Measurements from ENCODE around the gene LAMC2. TPM values are rescaled to one million over a fixed set of nuclear protein-coding genes. Genes with fewer than 3 reads are reported as not detected.

Gene LAMC2
- total RNA-seq, 2 experiments from 2014 or later: not detected

DNA sequence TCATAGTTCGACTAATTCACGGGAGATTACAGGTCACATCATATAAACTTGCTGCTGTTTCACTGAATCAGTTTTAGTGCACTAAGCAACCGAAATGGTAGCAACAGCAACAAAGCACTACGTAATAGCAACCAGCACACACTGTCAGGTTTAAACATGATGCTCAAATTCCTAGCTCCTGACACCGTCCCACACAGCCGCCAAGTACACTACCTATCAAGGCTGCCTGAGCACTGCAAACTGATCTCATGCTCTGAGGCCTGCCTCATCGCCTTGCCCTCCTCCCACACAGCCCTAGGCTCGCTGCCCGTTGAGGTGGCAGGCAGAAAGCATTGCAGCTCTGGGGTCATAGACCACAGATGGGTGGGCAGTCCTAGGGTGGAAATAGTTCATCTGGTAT lies 12.4 kb downstream of the LAMC2 start:
- CTCF ChIA-PET: no interaction called here

DNA sequence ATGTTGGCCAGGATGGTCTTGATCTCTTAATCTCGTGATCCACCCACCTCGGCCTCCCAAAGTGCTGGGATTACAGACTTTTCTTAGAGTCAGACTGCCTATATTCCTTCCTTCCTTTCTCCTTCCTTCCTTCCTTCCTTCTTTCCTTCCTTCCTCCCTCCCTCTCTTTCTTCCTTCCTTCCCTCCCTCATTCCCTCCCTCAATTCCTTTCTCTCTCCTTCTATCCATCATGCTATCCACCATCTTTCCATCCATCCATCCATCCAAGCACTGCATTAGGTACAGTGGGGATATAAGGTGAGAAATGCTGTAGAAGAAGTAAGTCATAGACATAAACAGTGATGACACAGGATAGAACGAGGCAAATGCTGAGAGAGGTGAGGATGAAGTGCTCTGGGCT lies 13.2 kb downstream of the LAMC2 start:
- Mint-ChIP-seq H3K27me3 (ENCODE audit: low read depth) (peaks cover 23% of the 10 kb centered on the region), H3K27ac (no peak overlapping the region), H3K36me3 (ENCODE audit: low read depth) (no peaks in the 10 kb centered on the region), H3K4me3 (no peak overlapping the region), H3K4me1 (ENCODE audit: low read depth) (peaks cover 15% of the 10 kb centered on the region), H3K9me3 (ENCODE audit: insufficient read depth) (no peaks in the 10 kb centered on the region)
- ChIA-PET POLR2A (no interaction called here), CTCF (no interaction called here)
- ATAC-seq: no peak
- no peak for DNase-seq

More for the DNA sequence above, 12.4 kb downstream of the LAMC2 start:
- ATAC-seq (no peak), DNase-seq (no peak)
- Mint-ChIP-seq H3K27ac (no peak overlapping the region), H3K4me1 (ENCODE audit: low read depth) (peaks cover 20% of the 10 kb centered on the region), H3K36me3 (ENCODE audit: low read depth) (no peaks in the 10 kb centered on the region), H3K9me3 (ENCODE audit: insufficient read depth) (no peaks in the 10 kb centered on the region), H3K4me3 (no peak overlapping the region), H3K27me3 (ENCODE audit: low read depth) (peaks cover 23% of the 10 kb centered on the region)
- POLR2A ChIA-PET: no interaction called here

- H3K4me3 Mint-ChIP-seq: no peak overlapping the region
- no peaks in the 10 kb centered on the region for H3K36me3 Mint-ChIP-seq (ENCODE audit: low read depth)
- peaks cover 5% of the 10 kb centered on the region for H3K4me1 Mint-ChIP-seq (ENCODE audit: low read depth)
- no peak for ATAC-seq
- ChIA-PET POLR2A (no interaction called here), CTCF (no interaction called here)
- H3K9me3 Mint-ChIP-seq (ENCODE audit: insufficient read depth): no peaks in the 10 kb centered on the region
- no peak overlapping the region for H3K27ac Mint-ChIP-seq
- H3K27me3 Mint-ChIP-seq (ENCODE audit: low read depth): peaks cover 27% of the 10 kb centered on the region
- DNase-seq: no peak
Measured at GRCh38 chr1:183200451-183200850, 14.4 kb downstream of the LAMC2 start.

GRCh38 chr1:183203094-183203493 lies 17.0 kb downstream of the LAMC2 start:
- H3K4me1 Mint-ChIP-seq (ENCODE audit: low read depth): peaks cover 3% of the 10 kb centered on the region
- H3K36me3 Mint-ChIP-seq (ENCODE audit: low read depth): no peaks in the 10 kb centered on the region
- H3K27me3 Mint-ChIP-seq (ENCODE audit: low read depth): peaks cover 18% of the 10 kb centered on the region
- ATAC-seq (no peak), DNase-seq (no peak)
- no peak overlapping the region for H3K27ac Mint-ChIP-seq
- H3K4me3 Mint-ChIP-seq: no peak overlapping the region
- POLR2A ChIA-PET: interaction anchor here (0.7 kb wide), 1 partner anchor 176 kb away, joined by 3 read pairs; no protein-coding TSS in a partner anchor
- no peaks in the 10 kb centered on the region for H3K9me3 Mint-ChIP-seq (ENCODE audit: insufficient read depth)
- CTCF ChIA-PET: no interaction called here

GRCh38 chr1:183205196-183205781 lies 19.2 kb downstream of the LAMC2 start:
- ChIA-PET POLR2A (no interaction called here), CTCF (interaction anchor here (1.0 to 1.2 kb wide), 3 partner anchors 10 to 22 kb away, joined by 3 to 4 read pairs (median 4); no protein-coding TSS in a partner anchor)
- Mint-ChIP-seq H3K4me1 (ENCODE audit: low read depth) (peaks cover 10% of the 10 kb centered on the region), H3K27me3 (ENCODE audit: low read depth) (peaks cover 12% of the 10 kb centered on the region), H3K36me3 (ENCODE audit: low read depth) (no peaks in the 10 kb centered on the region), H3K27ac (no peak overlapping the region), H3K9me3 (ENCODE audit: insufficient read depth) (no peaks in the 10 kb centered on the region), H3K4me3 (no peak overlapping the region)
- DNase-seq: no peak
- no peak for ATAC-seq

DNA sequence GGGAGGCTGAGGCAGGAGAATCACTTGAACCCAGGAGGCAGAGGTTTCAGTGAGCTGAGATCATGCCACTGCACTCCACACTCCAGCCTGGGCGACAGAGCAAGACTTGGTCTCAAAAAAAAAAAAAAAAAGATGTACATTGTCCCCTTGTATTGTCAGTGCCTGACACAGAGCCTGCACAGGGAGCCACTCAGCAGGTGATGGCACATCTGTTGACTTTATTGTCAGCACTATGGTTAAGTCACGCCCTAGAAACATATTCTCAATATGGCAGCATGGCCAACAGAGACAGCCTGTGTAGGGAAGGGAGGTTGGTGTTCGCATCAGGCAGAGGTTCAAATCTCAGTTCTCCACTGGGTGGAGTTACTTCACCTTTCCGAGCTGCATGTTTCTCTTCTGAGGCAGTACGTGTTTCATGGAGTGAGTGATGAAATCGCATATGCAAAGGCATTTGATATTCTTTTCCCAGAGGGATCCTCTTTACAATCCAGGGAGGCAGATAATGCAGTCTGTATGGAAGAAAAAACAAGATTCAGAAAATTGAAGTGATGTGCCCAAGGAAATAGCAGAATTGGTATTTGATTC lies 20.6 kb downstream of the LAMC2 start:
- POLR2A ChIA-PET: no interaction called here

GRCh38 chr1:183209533-183210158 lies 23.6 kb downstream of the LAMC2 start:
- no peak overlapping the region for H3K4me3 Mint-ChIP-seq
- CTCF ChIA-PET: interaction anchor here (0.9 kb wide), 1 partner anchor 18 kb away, joined by 3 read pairs; no protein-coding TSS in a partner anchor

More for the DNA sequence above, 20.6 kb downstream of the LAMC2 start:
- Mint-ChIP-seq H3K4me3 (no peak overlapping the region), H3K27me3 (ENCODE audit: low read depth) (peaks cover 6% of the 10 kb centered on the region), H3K9me3 (ENCODE audit: insufficient read depth) (no peaks in the 10 kb centered on the region), H3K36me3 (ENCODE audit: low read depth) (no peaks in the 10 kb centered on the region), H3K27ac (no peak overlapping the region), H3K4me1 (ENCODE audit: low read depth) (peaks cover 10% of the 10 kb centered on the region)
- ATAC-seq: no peak
- DNase-seq: no peak
- CTCF ChIA-PET: interaction anchor here (1.0 to 1.2 kb wide), 2 partner anchors 11 to 21 kb away, joined by 3 to 4 read pairs; no protein-coding TSS in a partner anchor

DNA sequence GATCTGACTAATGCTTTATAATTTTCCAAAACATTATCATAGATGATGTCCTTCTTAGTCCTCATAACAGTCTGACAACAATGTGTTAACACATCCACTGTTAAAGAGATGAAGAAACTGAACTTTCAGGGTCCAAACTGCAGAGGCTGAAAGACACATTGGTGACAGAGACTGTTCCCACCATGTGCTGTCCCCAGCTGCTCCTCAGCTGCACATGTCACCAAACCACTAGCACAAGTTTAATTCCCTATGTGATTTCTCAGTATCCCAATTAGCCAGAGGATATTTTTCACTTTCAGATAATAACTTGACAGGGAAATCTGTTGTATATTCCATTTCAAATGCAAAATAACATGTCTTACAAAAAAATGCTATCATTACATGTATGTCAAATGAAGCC lies 24.6 kb downstream of the LAMC2 start:
- Mint-ChIP-seq H3K4me1 (ENCODE audit: low read depth) (peaks cover 8% of the 10 kb centered on the region), H3K4me3 (no peak overlapping the region), H3K9me3 (ENCODE audit: insufficient read depth) (no peaks in the 10 kb centered on the region), H3K27me3 (ENCODE audit: low read depth) (peaks cover 12% of the 10 kb centered on the region), H3K36me3 (ENCODE audit: low read depth) (no peaks in the 10 kb centered on the region), H3K27ac (no peak overlapping the region)
- no peak for DNase-seq
- ChIA-PET CTCF (no interaction called here), POLR2A (interaction anchor here (1.2 kb wide), 1 partner anchor 8 kb away, joined by 3 read pairs; no protein-coding TSS in a partner anchor)
- ATAC-seq: no peak

More at GRCh38 chr1:183209533-183210158, 23.6 kb downstream of the LAMC2 start:
- Mint-ChIP-seq H3K36me3 (ENCODE audit: low read depth) (no peaks in the 10 kb centered on the region), H3K4me1 (ENCODE audit: low read depth) (peaks cover 8% of the 10 kb centered on the region), H3K27me3 (ENCODE audit: low read depth) (peaks cover 16% of the 10 kb centered on the region), H3K9me3 (ENCODE audit: insufficient read depth) (no peaks in the 10 kb centered on the region), H3K27ac (no peak overlapping the region)
- POLR2A ChIA-PET: no interaction called here
- no peak for DNase-seq
- peak; percentile 36 for ATAC-seq

GRCh38 chr1:183212870-183213269 lies 26.8 kb downstream of the LAMC2 start:
- peaks cover 8% of the 10 kb centered on the region for H3K4me1 Mint-ChIP-seq (ENCODE audit: low read depth)
- H3K27ac Mint-ChIP-seq: no peak overlapping the region
- no peak overlapping the region for H3K4me3 Mint-ChIP-seq
- ChIA-PET POLR2A (no interaction called here), CTCF (no interaction called here)
- H3K27me3 Mint-ChIP-seq (ENCODE audit: low read depth): peaks cover 16% of the 10 kb centered on the region
- H3K36me3 Mint-ChIP-seq (ENCODE audit: low read depth): no peaks in the 10 kb centered on the region
- no peaks in the 10 kb centered on the region for H3K9me3 Mint-ChIP-seq (ENCODE audit: insufficient read depth)
- DNase-seq (no peak), ATAC-seq (no peak)

DNA sequence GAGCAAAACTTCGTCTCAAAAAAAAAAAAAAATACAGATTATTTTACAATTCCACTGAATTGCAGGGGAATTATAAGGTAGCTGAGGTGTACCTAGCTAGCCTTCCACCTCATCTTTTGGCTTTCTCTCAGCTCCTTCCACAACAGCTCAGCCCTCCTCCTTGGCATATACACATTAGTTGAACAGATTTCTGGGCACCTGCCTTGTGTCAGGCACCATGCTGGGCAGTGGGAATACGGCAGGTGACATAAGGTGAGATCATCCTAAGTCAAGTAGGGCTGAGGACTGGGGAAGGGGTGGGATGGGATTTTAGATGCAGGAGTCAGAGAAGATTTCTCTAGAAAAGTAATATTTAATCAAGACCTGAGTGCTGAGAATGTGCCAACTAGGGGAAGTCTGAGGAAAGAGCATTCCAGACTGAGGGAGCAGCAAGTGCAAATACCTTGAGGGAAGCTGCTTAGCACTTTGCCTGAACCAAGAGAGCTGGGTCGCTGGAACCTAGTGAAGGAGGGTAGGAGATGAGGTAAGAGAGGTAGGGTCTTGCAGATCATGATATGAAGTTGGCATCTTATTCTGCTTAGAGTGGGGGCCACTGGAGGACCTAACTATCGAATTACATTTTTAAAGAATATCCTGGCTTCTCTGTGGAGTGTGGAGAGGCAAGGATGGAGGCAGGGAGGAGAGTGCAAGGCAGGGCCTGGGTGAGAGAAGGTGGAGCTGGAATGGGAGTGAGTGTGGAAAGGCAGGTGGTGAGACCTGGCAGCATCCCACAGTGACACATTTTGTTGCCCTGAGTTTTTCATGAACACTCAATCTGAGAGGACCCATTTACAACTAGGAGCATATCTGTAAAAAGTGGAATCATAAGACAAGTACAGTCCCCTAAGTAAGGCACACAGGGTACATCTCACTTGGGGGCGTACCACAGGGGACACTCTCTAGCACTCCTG lies 28.2 kb downstream of the LAMC2 start:
- no peak for ATAC-seq
- CTCF ChIA-PET: no interaction called here
- Mint-ChIP-seq H3K4me3 (no peak overlapping the region), H3K27ac (no peak overlapping the region), H3K36me3 (ENCODE audit: low read depth) (no peaks in the 10 kb centered on the region), H3K4me1 (ENCODE audit: low read depth) (peaks cover 20% of the 10 kb centered on the region), H3K9me3 (ENCODE audit: insufficient read depth) (no peaks in the 10 kb centered on the region), H3K27me3 (ENCODE audit: low read depth) (peaks cover 16% of the 10 kb centered on the region)
- no peak for DNase-seq
- POLR2A ChIA-PET: no interaction called here

DNA sequence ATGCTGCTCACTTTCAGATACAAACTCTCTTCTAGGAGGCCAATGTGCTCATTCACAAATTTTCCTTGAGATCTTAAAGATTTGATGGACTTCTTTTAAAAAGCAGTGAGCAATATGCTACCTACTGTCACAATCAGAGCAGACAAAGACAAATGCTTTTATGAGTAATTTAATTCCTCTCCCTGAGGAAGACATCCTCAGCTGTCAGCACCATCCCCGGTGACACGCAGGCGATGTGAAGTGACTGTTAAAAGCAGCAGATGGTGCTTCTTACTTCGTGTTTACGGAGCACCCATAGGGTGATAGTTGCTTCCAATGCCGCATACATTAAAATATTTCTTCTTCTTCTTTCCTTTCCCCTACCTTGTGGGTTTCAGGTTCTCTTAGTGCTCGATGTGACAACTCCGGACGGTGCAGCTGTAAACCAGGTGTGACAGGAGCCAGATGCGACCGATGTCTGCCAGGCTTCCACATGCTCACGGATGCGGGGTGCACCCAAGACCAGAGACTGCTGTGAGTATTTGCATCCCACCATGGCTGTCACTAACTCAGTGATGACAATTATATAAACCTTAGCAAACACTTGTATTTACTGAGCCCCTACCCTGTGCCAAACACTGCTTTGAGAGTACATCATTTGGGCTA lies 29.1 kb downstream of the LAMC2 start:
- Mint-ChIP-seq H3K36me3 (ENCODE audit: low read depth) (no peaks in the 10 kb centered on the region), H3K4me3 (no peak overlapping the region), H3K9me3 (ENCODE audit: insufficient read depth) (no peaks in the 10 kb centered on the region), H3K27ac (no peak overlapping the region), H3K27me3 (ENCODE audit: low read depth) (peaks cover 16% of the 10 kb centered on the region), H3K4me1 (ENCODE audit: low read depth) (peaks cover 21% of the 10 kb centered on the region)
- ChIA-PET POLR2A (no interaction called here), CTCF (no interaction called here)
- no peak for ATAC-seq
- no peak for DNase-seq
